Measurements from ENCODE around the gene PRKN. TPM values are rescaled to one million over a fixed set of nuclear protein-coding genes. Genes with fewer than 3 reads are reported as not detected.

PRKN gene
- polyA plus RNA-seq, 1 donor from 2014 or later = 1.2 TPM

DNA sequence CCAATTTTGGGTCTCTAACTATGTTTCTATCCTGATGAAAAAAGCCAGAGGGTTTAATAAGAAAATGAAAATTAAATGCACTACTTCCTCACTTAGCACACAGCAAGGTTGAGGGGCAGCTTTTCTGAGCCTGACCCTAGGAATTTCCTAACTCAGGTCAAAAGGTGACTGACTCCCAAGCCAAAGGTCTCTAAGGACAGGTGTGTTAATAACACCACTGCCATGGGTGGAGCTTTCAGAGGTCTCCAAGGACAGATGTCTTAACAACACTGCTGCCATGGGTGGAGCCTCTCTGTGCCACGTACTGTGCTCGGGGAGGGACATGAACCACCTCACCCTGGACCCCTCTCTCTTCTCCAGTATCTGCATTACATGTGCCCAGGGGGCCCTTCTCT, 339.2 kb downstream of the PRKN start:
- Histone ChIP-seq H3K9me2 (ENCODE audit: insufficient read depth, low read length) (no peaks in the 10 kb centered on the region), H3K4me3 (ENCODE audit: low read length) (no peak overlapping the region), H3K79me2 (replicated peaks; ENCODE audit: insufficient read depth, low read length) (no peaks in the 10 kb centered on the region), H2AFZ (ENCODE audit: low read depth, low read length) (no peak overlapping the region), H3K27me3 (ENCODE audit: insufficient read depth, low read depth, low read length) (no peaks in the 10 kb centered on the region), H3K27ac (ENCODE audit: low read length) (no peak overlapping the region), H3K36me3 (ENCODE audit: insufficient read depth, low read length) (no peaks in the 10 kb centered on the region), H4K20me1 (ENCODE audit: insufficient read depth) (no peaks in the 10 kb centered on the region), H3F3A (ENCODE audit: insufficient read depth, low read length, poor library complexity, severe bottlenecking) (no peaks in the 10 kb centered on the region), H3K9me3 (ENCODE audit: low read length) (no peaks in the 10 kb centered on the region), H3K9ac (ENCODE audit: low read length) (no peak overlapping the region), H3K4me2 (ENCODE audit: low read length) (no peak overlapping the region)
- TF ChIP-seq MXI1 (conservative IDR thresholded peaks at IDR 0.05; ENCODE audit: poor library complexity, severe bottlenecking) = no peak
- TF ChIP-seq SMC3 (conservative IDR thresholded peaks at IDR 0.05; ENCODE audit: poor library complexity) = no peak
- TF ChIP-seq EZH2 (IDR thresholded peaks at IDR 0.05; ENCODE audit: borderline replicate concordance, insufficient read depth, low read length, poor library complexity, severe bottlenecking) = no peak
- TF ChIP-seq, protein P1, sequence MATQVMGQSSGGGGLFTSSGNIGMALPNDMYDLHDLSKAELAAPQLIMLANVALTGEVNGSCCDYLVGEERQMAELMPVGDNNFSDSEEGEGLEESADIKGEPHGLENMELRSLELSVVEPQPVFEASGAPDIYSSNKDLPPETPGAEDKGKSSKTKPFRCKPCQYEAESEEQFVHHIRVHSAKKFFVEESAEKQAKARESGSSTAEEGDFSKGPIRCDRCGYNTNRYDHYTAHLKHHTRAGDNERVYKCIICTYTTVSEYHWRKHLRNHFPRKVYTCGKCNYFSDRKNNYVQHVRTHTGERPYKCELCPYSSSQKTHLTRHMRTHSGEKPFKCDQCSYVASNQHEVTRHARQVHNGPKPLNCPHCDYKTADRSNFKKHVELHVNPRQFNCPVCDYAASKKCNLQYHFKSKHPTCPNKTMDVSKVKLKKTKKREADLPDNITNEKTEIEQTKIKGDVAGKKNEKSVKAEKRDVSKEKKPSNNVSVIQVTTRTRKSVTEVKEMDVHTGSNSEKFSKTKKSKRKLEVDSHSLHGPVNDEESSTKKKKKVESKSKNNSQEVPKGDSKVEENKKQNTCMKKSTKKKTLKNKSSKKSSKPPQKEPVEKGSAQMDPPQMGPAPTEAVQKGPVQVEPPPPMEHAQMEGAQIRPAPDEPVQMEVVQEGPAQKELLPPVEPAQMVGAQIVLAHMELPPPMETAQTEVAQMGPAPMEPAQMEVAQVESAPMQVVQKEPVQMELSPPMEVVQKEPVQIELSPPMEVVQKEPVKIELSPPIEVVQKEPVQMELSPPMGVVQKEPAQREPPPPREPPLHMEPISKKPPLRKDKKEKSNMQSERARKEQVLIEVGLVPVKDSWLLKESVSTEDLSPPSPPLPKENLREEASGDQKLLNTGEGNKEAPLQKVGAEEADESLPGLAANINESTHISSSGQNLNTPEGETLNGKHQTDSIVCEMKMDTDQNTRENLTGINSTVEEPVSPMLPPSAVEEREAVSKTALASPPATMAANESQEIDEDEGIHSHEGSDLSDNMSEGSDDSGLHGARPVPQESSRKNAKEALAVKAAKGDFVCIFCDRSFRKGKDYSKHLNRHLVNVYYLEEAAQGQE (IDR thresholded peaks at IDR 0.05; ENCODE audit: borderline replicate concordance) = no peak
- TF ChIP-seq, protein P2, sequence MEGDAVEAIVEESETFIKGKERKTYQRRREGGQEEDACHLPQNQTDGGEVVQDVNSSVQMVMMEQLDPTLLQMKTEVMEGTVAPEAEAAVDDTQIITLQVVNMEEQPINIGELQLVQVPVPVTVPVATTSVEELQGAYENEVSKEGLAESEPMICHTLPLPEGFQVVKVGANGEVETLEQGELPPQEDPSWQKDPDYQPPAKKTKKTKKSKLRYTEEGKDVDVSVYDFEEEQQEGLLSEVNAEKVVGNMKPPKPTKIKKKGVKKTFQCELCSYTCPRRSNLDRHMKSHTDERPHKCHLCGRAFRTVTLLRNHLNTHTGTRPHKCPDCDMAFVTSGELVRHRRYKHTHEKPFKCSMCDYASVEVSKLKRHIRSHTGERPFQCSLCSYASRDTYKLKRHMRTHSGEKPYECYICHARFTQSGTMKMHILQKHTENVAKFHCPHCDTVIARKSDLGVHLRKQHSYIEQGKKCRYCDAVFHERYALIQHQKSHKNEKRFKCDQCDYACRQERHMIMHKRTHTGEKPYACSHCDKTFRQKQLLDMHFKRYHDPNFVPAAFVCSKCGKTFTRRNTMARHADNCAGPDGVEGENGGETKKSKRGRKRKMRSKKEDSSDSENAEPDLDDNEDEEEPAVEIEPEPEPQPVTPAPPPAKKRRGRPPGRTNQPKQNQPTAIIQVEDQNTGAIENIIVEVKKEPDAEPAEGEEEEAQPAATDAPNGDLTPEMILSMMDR (IDR thresholded peaks at IDR 0.05; ENCODE audit: poor library complexity, severe bottlenecking) = no peak
- TF ChIP-seq EP300 (conservative IDR thresholded peaks at IDR 0.05; ENCODE audit: poor library complexity, severe bottlenecking) = no peak
- no peak for TF ChIP-seq TAF1 (IDR thresholded peaks at IDR 0.05; ENCODE audit: low read depth)
- no peak for TF ChIP-seq POLR2AphosphoS5 (IDR thresholded peaks at IDR 0.05)
- TF ChIP-seq RAD21 (conservative IDR thresholded peaks at IDR 0.05) = no peak

DNA sequence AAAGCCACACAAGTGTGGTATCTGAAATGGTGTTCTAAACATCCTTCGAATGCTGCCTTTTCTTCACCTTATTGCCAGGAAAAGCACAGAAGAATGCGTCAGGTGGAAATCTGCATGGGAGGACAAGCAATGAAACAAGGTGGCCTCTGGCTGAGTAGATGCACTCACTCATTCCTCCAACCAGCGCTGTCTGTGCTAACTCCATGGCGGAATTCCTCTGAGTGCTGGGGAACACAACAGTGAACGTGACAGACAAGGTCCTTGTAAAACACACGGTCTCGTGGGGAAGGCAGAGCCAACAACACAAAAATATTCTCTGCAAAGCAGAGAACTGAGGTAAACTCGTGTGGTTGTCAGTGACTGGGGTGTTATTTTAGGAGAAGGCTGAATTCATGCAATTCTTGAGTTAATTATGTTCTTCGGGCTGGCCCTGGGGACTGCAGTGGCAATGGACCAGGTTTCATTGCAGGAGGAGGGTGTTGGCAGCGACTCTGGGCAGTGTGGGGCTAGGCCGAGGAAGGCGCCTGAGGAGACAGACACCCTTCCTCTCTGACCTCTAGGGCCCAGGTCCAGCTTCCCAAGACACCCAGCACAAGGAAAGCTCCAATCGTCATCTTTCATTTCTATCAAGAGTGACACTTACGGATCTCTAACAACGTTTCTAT, 339.7 kb downstream of the PRKN start:
- Histone ChIP-seq H2AFZ (ENCODE audit: low read depth, low read length) (no peak overlapping the region), H3K9me3 (ENCODE audit: low read length) (no peaks in the 10 kb centered on the region)
- TF ChIP-seq EZH2 (IDR thresholded peaks at IDR 0.05; ENCODE audit: borderline replicate concordance, insufficient read depth, low read length, poor library complexity, severe bottlenecking) (no peak), TAF1 (IDR thresholded peaks at IDR 0.05; ENCODE audit: low read depth) (no peak), EP300 (conservative IDR thresholded peaks at IDR 0.05; ENCODE audit: poor library complexity, severe bottlenecking) (no peak), POLR2AphosphoS5 (IDR thresholded peaks at IDR 0.05) (no peak), MXI1 (conservative IDR thresholded peaks at IDR 0.05; ENCODE audit: poor library complexity, severe bottlenecking) (no peak), SMC3 (conservative IDR thresholded peaks at IDR 0.05; ENCODE audit: poor library complexity) (no peak), RAD21 (conservative IDR thresholded peaks at IDR 0.05) (no peak)
- TF ChIP-seq, protein P1 (IDR thresholded peaks at IDR 0.05; ENCODE audit: borderline replicate concordance) = no peak
- TF ChIP-seq, protein P2 (IDR thresholded peaks at IDR 0.05; ENCODE audit: poor library complexity, severe bottlenecking) = no peak

More for the DNA sequence above, 339.7 kb downstream of the PRKN start:
- H3K9ac ChIP-seq (ENCODE audit: low read length) = no peak overlapping the region
- no peaks in the 10 kb centered on the region for H3K27me3 ChIP-seq (ENCODE audit: insufficient read depth, low read depth, low read length)
- H3F3A ChIP-seq (ENCODE audit: insufficient read depth, low read length, poor library complexity, severe bottlenecking) = no peaks in the 10 kb centered on the region
- no peaks in the 10 kb centered on the region for H3K9me2 ChIP-seq (ENCODE audit: insufficient read depth, low read length)
- H3K27ac ChIP-seq (ENCODE audit: low read length) = no peak overlapping the region
- no peaks in the 10 kb centered on the region for H3K36me3 ChIP-seq (ENCODE audit: insufficient read depth, low read length)
- H3K4me3 ChIP-seq (ENCODE audit: low read length) = no peak overlapping the region
- no peaks in the 10 kb centered on the region for H4K20me1 ChIP-seq (ENCODE audit: insufficient read depth)
- H3K4me2 ChIP-seq (ENCODE audit: low read length) = no peak overlapping the region
- no peaks in the 10 kb centered on the region for H3K79me2 ChIP-seq (replicated peaks; ENCODE audit: insufficient read depth, low read length)

Data from neural cell (in vitro differentiated cells).